ENCODE data around the gene ZFR2.
"Not testable (repeated sequence)": the region's sequence is repeated elsewhere in the genome, so short reads cannot be mapped to it uniquely, and the experiment has no call there.

ZFR2 gene

GRCh38 chr19:3760871-3761361 lies 107.9 kb downstream of the ZFR2 start:
- FAIRE-seq (peak; percentile 11), DNase-seq (ENCODE audit: insufficient read length, low spot score) (no peak)

DNA sequence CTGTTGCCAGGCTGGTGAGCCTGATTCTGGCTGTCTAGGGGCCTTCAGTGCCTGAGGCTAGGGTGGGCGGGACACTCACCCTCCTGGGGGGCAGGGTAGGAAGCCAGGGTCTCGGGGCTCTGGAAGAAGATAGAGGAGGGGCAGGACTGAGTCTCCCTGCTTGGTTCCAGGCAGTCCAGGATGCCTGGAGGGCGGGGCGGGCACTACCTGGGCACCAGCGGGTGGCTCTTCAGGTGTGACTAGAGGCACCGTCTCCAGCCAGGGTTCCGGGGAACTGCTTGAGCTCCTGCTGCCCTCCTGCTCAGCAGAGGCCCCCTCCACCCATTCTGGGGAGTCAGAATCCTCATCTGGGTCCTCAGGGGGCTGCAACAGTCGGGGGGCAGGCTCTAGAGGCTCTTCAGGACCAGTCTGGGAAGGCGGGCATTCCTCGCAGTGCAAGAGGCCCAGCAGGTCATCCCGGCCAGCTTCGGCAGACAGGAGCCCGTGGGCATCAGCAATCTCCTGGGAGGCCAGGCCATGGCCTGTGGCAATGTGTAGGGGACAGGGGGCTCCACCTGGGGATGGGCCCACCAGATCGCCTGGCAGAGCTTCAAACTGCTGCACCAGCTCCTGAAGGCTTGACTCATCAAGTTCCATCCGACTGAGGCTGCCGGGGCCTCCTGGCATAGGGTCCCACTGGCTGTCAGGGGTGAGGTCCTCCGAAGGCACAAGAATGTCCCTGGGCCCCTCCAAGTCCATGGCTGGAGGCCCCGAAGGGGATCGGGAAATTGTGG lies 109.2 kb downstream of the ZFR2 start:
- FAIRE-seq (no peak), DNase-seq (ENCODE audit: insufficient read length, low spot score) (no peak)

DNA sequence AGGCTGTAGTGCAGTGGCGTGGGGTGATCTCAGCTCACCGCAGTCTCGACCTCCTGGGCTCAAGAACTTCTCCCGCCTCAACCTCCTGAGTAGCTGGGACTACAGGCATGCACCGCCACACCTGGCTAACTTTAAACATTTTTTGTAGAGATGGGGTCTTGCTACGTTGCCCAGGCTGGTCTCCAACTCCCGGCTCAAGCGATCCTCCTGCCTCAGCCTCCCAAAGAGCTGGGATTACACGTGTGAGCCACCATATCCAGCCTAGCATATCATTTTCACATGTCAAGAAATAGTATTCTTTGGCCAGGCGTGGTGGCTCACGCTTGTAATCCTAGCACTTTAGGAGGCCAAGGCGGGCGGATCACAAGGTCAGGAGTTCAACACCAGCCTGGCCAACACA lies 110.5 kb downstream of the ZFR2 start:
- FAIRE-seq; DNase-seq (ENCODE audit: insufficient read length, low spot score): not testable (repeated sequence)

GRCh38 chr19:3757705-3758104 lies 111.1 kb downstream of the ZFR2 start:
- DNase-seq (ENCODE audit: insufficient read length, low spot score); FAIRE-seq: not testable (repeated sequence)

All from GM19239 (cell line).